ENCODE measurements around the gene VAT1L. TPM values are rescaled to one million over a fixed set of nuclear protein-coding genes. Genes with fewer than 3 reads are reported as not detected.

Gene VAT1L
- 100 to 1,000 TPM in 1 of 9 donors, 10 to 100 TPM in 8; 18.1 to 103 (median 38.4) TPM for total RNA-seq
- polyA plus RNA-seq, result 10 to 100 TPM; 29.8 to 73.9 (median 38.0) TPM
- long read RNA-seq, donor 1, transcript VAT1L-201 (9 exons, 3,825 nt), result major isoform, 5 of 14 reads
- long read RNA-seq, donor 1, partial matches to known transcripts, result 9 of 14 reads
- long read RNA-seq, donor 1, other reads (novel, unspliced or antisense), result 0 of 14 reads
- long read RNA-seq, donor 2, transcript VAT1L-201 (9 exons, 3,825 nt), result major isoform, 7 of 7 reads
- long read RNA-seq, donor 2, partial matches to known transcripts, result 0 of 7 reads
- long read RNA-seq, donor 2, other reads (novel, unspliced or antisense), result 0 of 7 reads
- long read RNA-seq, donor 3, partial matches to known transcripts, result 0 of 1 reads
- long read RNA-seq, donor 3, other reads (novel, unspliced or antisense), result 0 of 1 reads
- long read RNA-seq, donor 4, partial matches to known transcripts, result 0 of 5 reads
- long read RNA-seq, donor 4, other reads (novel, unspliced or antisense), result 3 of 5 reads
- long read RNA-seq, donor 5, transcript VAT1L-201 (9 exons, 3,825 nt), result major isoform, 62 of 66 reads
- long read RNA-seq, donor 5, partial matches to known transcripts, result 2 of 66 reads
- long read RNA-seq, donor 5, other reads (novel, unspliced or antisense), result 2 of 66 reads
- long read RNA-seq, donor 6, transcript VAT1L-201 (9 exons, 3,825 nt), result major isoform, 14 of 28 reads
- long read RNA-seq, donor 6, partial matches to known transcripts, result 9 of 28 reads
- long read RNA-seq, donor 6, other reads (novel, unspliced or antisense), result 5 of 28 reads
- long read RNA-seq, donor 7, transcript VAT1L-201 (9 exons, 3,825 nt), result major isoform, 8 of 8 reads
- long read RNA-seq, donor 7, partial matches to known transcripts, result 0 of 8 reads
- long read RNA-seq, donor 7, other reads (novel, unspliced or antisense), result 0 of 8 reads
- long read RNA-seq, donor 8, transcript VAT1L-201 (9 exons, 3,825 nt), result major isoform, 15 of 20 reads
- long read RNA-seq, donor 8, partial matches to known transcripts, result 5 of 20 reads
- long read RNA-seq, donor 8, other reads (novel, unspliced or antisense), result 0 of 20 reads
- long read RNA-seq, donor 9, transcript VAT1L-201 (9 exons, 3,825 nt), result major isoform, 8 of 8 reads
- long read RNA-seq, donor 9, partial matches to known transcripts, result 0 of 8 reads
- long read RNA-seq, donor 9, other reads (novel, unspliced or antisense), result 0 of 8 reads
- long read RNA-seq, donor 10, transcript VAT1L-201 (9 exons, 3,825 nt), result major isoform, 7 of 7 reads
- long read RNA-seq, donor 10, partial matches to known transcripts, result 0 of 7 reads
- long read RNA-seq, donor 10, other reads (novel, unspliced or antisense), result 0 of 7 reads

GRCh38 chr16:77788181-77789084 is at the start of gene VAT1L:
TSS of gene VAT1L (plus strand) at chr16:77788564. CDS start at chr16:77788683, 119 bp downstream.
- Histone ChIP-seq H3K27me3 (peaks cover 21% of the 10 kb centered on the region), H3K4me3 (peak within 1 kb of the TSS in 2 of 4 donors; percentile 15 to 71), H3K4me1 (replicated peaks in 1 of 2) (peaks cover 0 to 6% of the 10 kb centered on the region in 2 donors), H3K27ac (peak within 1 kb of the TSS in 1 of 5 donors; percentile 49), H3K36me3 (replicated peaks in 1 of 2) (no peaks in the 10 kb centered on the region), H3K9me3 (replicated peaks in 1 of 3) (no peaks in the 10 kb centered on the region)
- no peak for TF ChIP-seq CTCF (IDR thresholded peaks at IDR 0.05)
- peak; percentile 20 to 34 for TF ChIP-seq POLR2A (IDR thresholded peaks at IDR 0.05)
- WGBS, 4 donors, result 0 to 1% (median 1%) methylated on average over 15 to 78 of the region's 78 CpGs
- DNase-seq, result peak; percentile 38 to 76 (median 44)
- intact Hi-C loops (cut with DNase I), result loop anchor here in 1 of 2 donors (10.0 kb wide), 1 partner anchor 186 kb away; no protein-coding TSS in a partner anchor

- TF ChIP-seq POLR2A (IDR thresholded peaks at IDR 0.05) (no peak), CTCF (IDR thresholded peaks at IDR 0.05) (no peak)
- intact Hi-C loops (cut with DNase I), result no loop called here
- H3K27ac ChIP-seq, result no peak overlapping the region
- DNase-seq, result no peak
- no peaks in the 10 kb centered on the region for H3K27me3 ChIP-seq
- H3K9me3 ChIP-seq (replicated peaks in 1 of 3), result no peaks in the 10 kb centered on the region
- no peaks in the 10 kb centered on the region for H3K36me3 ChIP-seq (replicated peaks in 1 of 2)
- H3K4me1 ChIP-seq (replicated peaks in 1 of 2), result no peaks in the 10 kb centered on the region
- WGBS, 4 donors, result 83 to 92% (median 86%) methylated on average over 9 to 10 of the region's 10 CpGs
- H3K4me3 ChIP-seq, result no peak overlapping the region
Measured at GRCh38 chr16:77738706-77739558, 49.4 kb upstream of the VAT1L start.

GRCh38 chr16:77739559-77739892 is 48.8 kb upstream of the VAT1L start:
- Histone ChIP-seq H3K36me3 (replicated peaks in 1 of 2) (no peaks in the 10 kb centered on the region), H3K4me3 (no peak overlapping the region), H3K27ac (no peak overlapping the region), H3K4me1 (replicated peaks in 1 of 2) (no peaks in the 10 kb centered on the region), H3K9me3 (replicated peaks in 1 of 3) (no peaks in the 10 kb centered on the region), H3K27me3 (no peaks in the 10 kb centered on the region)
- intact Hi-C loops (cut with DNase I), result no loop called here
- TF ChIP-seq POLR2A (IDR thresholded peaks at IDR 0.05) (no peak), CTCF (IDR thresholded peaks at IDR 0.05) (no peak)
- 36 to 62% (median 56%) methylated on average over 1 of the region's 1 CpG for WGBS, 4 donors
- DNase-seq, result peak in 3 of 7 donors; percentile 12 to 33 (median 24)

Measured in adrenal gland (tissue), 19 donors.